GM21529 (cell line): ENCODE results near the gene ULBP2.
"Not testable (repeated sequence)": the region's sequence is repeated elsewhere in the genome, so short reads cannot be mapped to it uniquely, and the experiment has no call there.

Source experiments
- ATAC-seq: cut with Tn5 transposase; IDR thresholded peaks from one replicate; pipeline ENCODE4 v1.9.1; 2021; ENCODE audit not compliant: unreplicated experiment

Gene ULBP2

GRCh38 chr6:149965194-149966020 is 23.6 kb downstream of the ULBP2 start:
- ATAC-seq = no peak

- ATAC-seq = not testable (repeated sequence)
Observed at GRCh38 chr6:149966319-149966718, 24.5 kb downstream of the ULBP2 start.

DNA sequence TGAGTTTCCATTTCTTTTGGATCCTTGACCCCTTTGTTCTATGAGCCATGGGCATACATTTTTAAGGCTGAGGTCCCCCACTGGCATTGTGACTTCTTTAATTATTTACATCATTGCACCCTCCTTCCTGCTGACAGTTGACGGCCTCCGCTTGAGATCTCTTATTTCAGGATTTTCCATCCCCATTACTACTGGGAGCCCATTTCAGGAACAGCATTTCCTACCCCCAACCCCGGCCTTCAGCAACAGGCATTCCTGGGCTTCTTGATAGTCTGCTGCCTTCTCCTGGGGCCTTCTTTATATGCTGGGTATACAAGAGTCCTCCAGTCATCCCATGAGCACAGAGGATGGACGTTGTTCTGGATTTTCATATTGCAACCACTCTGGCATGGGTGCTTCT is 25.8 kb downstream of the ULBP2 start:
- no peak for ATAC-seq

DNA sequence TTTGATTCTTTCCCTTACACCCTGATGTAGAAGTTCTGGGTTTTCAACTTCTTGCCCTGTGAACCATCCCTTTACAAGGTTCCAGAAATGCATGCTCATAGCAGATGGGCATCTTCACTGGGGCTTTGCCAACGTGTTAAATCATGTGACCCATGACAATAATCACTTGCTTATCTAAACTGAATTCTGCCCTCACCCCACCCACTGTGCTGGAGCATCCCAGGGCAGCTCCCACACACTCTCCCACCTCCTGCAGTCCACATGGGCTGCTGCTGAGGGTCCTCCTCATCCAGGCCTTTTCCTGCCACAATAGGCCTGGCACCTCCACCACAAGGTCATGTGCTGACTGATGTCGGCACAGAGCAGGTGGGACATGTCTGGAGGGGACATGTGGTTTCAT is 26.2 kb downstream of the ULBP2 start:
- ATAC-seq = not testable (repeated sequence)

DNA sequence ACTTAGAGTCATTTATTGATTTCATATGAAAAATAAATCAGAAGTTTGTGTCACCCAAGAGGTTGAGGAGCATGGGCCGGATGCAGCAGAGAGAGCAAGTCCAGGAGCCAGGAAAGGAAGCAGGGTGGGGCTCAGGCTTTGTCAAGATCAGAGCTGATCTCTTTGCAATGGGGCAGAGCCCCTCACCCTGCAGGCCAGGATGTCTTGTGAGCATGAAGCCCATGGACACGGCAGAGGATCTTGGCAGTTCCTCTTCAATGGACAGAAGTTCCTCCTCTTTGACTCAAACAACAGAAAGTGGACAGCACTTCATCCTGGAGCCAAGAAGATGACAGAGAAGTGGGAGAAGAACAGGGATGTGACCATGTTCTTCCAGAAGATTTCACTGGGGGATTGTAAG is 27.1 kb downstream of the ULBP2 start:
- not testable (repeated sequence) for ATAC-seq

DNA sequence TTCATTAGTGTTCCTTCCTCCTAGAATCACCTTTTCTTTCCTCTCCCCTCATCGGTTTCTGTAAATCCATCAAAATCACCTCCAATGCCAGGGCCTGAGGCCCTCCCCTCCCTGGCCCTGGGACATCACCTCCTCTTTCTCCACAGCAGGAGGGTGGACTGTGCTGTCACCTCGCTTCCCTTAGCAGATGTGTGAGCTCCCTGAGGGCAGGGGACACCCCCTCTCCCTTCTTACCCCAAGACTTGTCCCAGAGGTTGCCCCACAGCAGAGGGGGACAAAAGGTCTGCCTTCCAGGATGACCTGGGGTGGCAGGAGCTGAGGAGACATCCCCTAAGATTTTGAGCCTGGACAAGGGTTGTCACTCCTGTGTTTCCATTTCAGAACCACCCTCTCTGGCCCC is 27.8 kb downstream of the ULBP2 start:
- ATAC-seq = no peak

- not testable (repeated sequence) for ATAC-seq
Observed at GRCh38 chr6:149974394-149974793, 32.6 kb downstream of the ULBP2 start.

GRCh38 chr6:149974825-149975224 is 33.0 kb downstream of the ULBP2 start:
- no peak for ATAC-seq

DNA sequence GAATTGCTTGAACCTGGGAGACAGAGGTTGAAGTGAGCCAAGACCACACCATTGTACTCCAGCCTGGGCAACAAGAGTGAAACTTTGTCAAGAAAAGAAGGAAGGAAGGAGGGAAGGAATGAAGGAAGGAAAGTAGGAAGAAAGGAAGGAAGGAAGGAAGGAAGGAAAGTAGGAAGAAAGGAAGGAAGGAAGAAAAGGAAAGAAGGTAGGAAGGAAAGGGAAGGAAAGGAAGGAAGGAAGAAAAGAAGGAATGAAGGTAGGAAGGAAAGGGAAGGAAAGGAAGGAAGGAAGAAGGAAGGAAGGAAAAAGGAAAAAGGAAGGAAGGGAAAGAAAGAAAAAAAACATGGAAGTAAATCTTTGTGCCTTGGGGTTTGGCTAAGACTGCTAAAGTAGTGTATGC is 33.6 kb downstream of the ULBP2 start:
- ATAC-seq = no peak

DNA sequence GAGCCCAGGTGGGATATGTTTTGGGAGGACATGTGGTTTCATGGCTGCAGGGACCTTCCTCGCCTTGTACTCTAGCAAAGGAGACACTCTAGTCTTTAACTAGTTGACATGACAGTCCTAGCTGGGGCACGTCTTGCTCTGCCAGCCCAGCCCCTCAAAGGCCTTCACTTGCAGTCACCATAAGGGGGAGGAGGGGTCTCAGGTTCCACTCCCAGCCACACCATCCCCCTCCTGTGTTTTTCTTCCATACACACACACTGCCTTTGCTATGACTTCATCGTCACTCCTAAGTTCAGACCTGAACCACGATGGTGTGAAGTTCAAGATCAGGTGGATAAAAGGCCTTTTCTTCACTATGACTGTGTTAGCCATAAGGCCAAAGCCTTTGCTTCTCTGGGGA is 35.4 kb downstream of the ULBP2 start:
- no peak for ATAC-seq

GRCh38 chr6:149978610-149979009 is 36.8 kb downstream of the ULBP2 start:
- no peak for ATAC-seq

GRCh38 chr6:149979293-149979692 is 37.5 kb downstream of the ULBP2 start:
- ATAC-seq = no peak

GRCh38 chr6:149983145-149983544 is 41.3 kb downstream of the ULBP2 start:
- no peak for ATAC-seq

DNA sequence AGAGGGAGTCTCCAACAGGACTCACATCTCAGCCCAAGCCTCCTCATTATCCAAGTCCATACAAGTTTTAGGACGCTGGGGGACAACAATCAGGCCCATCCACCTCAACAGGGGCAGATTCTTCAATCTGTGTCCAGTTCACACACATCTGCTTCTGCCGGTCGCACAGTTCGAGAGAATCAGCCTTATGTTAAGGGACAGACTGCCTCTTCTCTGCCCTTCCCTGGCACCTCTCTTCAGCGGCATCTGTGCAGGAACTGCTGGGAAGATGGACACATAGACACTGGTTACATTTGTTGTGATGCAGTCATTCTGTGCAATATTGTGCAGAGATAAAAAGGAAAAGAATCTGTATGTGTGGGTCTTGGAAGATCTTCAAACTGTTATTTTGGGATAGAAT is 43.0 kb downstream of the ULBP2 start:
- ATAC-seq = no peak

DNA sequence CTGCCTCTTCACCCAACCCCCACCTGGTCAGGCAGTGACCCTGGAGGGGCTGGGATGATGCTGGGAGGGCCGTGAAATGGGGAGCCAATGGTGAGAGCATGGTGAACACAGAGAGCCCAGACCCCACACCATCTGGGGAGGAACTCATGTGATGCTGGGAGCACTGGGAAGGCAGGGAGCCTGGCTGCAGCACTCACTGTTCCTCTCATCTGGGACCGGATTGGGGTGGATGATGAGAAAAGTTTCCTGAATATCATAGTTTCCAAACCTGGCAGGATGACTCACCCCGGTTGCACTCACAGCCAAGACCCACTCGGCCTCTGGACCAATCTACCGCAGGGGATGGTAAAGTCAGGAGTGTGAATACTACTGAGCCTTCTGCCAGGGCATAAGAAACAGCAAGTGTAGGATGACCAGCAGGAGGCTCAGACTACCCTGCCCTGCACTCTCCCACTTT is 43.7 kb downstream of the ULBP2 start:
- ATAC-seq = no peak

DNA sequence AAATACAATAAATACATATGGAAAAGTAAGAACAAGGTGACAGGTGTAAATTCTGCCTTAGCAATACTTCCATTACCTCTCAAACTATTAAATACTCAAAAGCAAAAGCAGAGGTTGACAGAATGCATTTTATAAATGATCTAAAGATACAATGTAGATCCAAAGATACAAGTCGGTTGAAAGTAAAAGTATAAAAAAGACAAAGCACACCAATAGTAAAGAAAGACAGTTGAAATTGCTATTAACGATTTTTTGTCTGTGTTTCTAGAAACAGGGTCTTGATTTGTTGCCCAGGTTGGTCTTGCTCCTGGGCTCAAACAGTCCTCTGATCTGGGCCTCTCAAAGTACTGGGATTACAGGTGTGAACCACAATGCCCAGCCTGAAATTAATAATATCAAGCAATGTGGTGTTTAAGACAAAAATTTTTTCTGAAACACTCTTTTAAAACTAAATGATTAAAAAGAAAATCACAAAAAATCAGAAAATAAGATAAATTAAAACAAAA is 45.8 kb downstream of the ULBP2 start:
- ATAC-seq = no peak

DNA sequence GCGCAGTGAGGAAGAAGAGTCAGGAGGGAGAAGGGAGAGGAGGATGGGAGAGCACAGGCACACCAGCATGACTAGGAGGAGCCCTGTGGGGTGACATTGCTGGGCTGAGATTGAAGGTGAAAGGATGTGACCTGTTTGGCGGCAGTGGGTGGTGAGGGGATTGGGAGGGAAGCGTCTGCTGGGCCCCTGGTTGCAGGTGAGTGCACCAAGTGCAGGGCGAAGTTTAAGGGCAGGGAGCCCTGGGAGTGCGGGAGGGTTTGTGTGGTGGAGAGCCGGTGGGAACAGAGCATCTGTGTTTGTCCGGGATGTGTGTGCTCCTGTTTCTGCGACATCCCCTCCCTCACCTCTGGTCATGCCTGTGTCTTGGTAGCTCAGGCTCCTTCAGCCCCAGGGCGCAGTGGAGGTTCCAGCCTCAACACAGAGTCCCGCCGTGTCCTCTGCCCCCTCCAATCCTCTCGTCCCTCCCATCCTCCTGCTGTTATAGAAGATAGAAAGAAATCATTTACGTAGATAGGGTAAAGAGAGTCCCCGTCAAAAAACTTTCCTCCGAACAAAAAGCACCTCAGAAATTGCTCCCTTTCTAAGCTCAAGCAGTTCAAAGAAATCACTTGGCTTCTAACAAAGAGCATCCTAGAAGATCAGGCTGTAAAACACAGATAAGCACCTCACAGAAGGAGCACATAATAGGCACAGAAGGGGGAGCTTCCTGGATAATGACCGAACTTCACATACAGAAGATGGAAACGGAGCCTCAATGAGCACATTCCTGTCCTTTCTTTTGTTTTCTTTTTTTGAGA is 46.9 kb downstream of the ULBP2 start:
- no peak for ATAC-seq

GRCh38 chr6:149990212-149990660 is 48.4 kb downstream of the ULBP2 start:
- ATAC-seq = no peak

- no peak for ATAC-seq
Observed at GRCh38 chr6:149990661-149991471, 49.1 kb downstream of the ULBP2 start.

- ATAC-seq = not testable (repeated sequence)
Observed at GRCh38 chr6:149991472-149991795, 49.6 kb downstream of the ULBP2 start.

GRCh38 chr6:149991838-149992237 is 50.0 kb downstream of the ULBP2 start:
- no peak for ATAC-seq
